ENCODE results near the gene HNRNPU.

HNRNPU gene

DNA sequence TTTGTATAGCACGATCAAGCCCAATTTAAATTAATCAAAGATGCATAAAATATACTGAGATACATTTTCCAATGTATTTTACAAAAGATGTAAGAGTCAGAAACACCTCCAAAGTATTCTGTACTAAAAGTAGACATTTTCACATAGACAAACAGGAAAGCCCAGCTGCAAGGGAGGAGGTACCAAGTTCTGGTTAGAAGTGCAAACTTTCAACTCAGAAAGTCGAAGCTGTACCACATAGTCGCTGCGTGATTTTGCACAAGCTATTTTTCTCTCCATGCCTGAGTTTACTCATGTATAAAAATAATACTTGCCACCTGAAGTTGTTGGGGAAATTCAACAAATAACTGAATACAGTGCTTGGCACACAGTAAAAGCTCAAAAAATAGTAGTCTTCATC, 5.6 kb upstream of the HNRNPU start:
- H3K4me3 ChIP-seq (replicated peaks; ENCODE audit: low read depth, low read length) = no peak overlapping the region
- DNase-seq (ENCODE audit: low read depth) = no peak

DNA sequence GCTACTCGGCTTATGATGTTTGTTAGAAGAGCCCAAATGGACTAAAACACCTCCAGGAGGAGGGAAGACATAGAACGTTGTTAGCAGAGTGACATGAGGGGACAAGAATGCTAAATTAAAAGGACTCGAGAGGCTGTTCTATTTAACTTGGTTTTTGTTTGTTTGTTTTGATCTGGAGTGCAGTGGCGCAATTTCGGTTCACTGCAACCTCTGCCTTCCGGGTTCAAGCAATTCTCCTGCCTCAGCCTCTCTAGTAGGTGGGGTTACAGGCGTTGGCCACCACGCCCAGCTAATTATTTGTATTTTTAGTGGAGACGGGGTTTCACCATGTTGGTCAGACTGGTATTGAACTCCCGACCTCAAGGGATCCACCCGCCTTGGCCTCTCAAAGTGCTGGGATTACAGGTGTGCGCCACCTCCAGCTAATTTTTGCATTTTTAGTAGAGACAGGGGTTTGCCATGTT, 5.1 kb upstream of the HNRNPU start:
- no peak for DNase-seq (ENCODE audit: low read depth)
- no peak overlapping the region for H3K4me3 ChIP-seq (replicated peaks; ENCODE audit: low read depth, low read length)
- TF ChIP-seq, protein P1, sequence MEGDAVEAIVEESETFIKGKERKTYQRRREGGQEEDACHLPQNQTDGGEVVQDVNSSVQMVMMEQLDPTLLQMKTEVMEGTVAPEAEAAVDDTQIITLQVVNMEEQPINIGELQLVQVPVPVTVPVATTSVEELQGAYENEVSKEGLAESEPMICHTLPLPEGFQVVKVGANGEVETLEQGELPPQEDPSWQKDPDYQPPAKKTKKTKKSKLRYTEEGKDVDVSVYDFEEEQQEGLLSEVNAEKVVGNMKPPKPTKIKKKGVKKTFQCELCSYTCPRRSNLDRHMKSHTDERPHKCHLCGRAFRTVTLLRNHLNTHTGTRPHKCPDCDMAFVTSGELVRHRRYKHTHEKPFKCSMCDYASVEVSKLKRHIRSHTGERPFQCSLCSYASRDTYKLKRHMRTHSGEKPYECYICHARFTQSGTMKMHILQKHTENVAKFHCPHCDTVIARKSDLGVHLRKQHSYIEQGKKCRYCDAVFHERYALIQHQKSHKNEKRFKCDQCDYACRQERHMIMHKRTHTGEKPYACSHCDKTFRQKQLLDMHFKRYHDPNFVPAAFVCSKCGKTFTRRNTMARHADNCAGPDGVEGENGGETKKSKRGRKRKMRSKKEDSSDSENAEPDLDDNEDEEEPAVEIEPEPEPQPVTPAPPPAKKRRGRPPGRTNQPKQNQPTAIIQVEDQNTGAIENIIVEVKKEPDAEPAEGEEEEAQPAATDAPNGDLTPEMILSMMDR (IDR thresholded peaks at IDR 0.05; ENCODE audit: low read length, missing control alignments) = no peak

More for the DNA sequence above, 5.6 kb upstream of the HNRNPU start:
- TF ChIP-seq, protein P1 (IDR thresholded peaks at IDR 0.05; ENCODE audit: low read length, missing control alignments) = no peak

DNA sequence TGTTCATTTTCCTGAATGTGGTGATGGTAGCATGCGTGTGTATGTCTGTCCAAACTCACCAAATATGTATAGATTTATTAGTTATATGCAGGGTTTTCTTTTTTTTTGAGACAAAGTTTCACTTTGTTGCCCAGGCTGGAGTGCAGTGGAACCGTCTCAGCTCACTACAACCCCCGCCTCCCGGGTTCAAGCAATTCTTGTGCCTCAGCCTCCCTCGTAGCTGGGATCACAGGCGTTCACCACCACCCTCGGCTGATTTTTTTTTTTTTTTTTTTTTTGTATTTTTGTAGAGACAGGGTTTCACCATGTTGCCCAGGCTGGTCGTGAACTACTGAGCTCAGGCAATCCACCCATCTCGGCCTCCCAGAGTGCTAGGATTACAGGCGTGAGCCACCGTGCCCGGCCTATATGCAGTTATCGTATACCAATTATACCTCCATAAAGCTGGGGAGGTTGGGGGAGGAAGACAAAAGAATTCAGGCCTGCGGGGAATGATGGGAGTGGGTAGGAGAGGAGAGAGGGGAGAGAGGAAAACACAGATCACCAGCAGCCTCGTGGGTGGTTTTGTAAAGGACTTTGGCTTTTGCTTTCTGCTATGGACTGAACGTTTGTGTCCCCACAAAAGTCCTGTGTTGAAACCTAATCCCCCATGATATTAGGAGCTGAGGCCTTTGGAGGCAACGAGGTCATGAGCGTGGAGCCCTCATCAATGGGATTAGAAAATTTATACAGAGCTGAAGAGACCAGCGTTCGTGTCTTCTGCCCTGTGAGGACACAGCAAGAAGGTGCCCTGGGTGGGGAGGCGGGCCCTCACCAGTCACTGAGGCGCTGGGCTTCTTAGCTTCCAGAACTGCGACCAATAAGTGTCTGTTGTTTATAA, 4.4 kb upstream of the HNRNPU start:
- TF ChIP-seq, protein P1 (IDR thresholded peaks at IDR 0.05; ENCODE audit: low read length, missing control alignments) = no peak
- DNase-seq (ENCODE audit: low read depth) = no peak
- H3K4me3 ChIP-seq (replicated peaks; ENCODE audit: low read depth, low read length) = no peak overlapping the region

DNA sequence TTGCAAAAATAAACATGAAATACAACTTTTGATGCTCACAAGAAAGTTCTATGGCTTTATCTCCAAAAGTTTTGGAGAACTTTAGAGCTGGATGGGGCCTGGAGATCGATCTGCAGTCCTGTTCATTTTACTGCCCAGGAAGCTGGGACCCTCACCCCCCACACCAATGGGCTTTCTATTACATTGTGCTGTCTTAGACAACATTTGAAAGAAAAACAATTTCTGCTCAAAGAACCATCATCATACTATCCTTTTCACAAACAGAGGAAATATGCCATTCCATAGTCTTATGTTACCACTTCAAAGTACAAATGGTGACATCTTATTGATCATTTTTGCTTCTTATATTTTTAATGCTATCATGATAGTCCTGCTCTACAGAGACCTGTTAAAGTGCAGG, 2.0 kb upstream of the HNRNPU start:
- no peak overlapping the region for H3K4me3 ChIP-seq (replicated peaks; ENCODE audit: low read depth, low read length)
- TF ChIP-seq, protein P1 (IDR thresholded peaks at IDR 0.05; ENCODE audit: low read length, missing control alignments) = no peak
- no peak for DNase-seq (ENCODE audit: low read depth)

DNA sequence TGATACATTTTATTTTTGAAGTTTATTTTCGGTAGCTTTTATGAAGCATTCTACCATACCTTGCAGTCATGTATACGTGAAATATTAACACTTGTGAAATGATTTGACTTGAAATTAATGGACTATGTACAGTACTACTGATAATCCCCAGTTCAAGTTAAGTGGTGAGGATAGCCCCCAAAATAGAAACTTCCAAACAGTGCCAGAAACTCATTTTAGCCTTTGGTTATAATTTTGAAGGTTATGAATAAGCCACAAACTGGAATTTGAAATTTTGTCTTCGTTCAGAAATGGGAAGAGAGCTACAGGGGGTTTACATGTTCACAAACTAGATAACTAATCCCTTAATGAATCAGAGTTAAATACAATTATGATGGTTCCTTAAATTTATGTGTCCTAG, 1.5 kb upstream of the HNRNPU start:
- H3K4me3 ChIP-seq (replicated peaks; ENCODE audit: low read depth, low read length) = no peak overlapping the region
- TF ChIP-seq, protein P1 (IDR thresholded peaks at IDR 0.05; ENCODE audit: low read length, missing control alignments) = no peak
- no peak for DNase-seq (ENCODE audit: low read depth)

DNA sequence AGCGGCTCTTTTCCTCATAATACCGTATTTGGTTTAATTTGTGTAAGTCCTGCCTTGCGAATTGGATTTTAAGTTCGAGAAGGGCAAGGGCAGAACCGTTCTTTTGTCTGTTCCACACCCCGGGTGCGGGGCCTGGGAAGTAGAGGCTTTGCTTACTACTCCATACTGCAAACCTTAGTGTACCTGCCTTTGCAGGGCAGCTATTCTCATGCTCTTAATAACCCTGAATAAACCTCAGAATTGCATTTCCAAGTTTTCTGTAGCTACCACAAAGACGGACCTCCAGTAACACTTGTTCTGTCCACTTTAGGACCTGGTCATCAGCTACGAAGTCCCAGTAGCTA, 657 bp upstream of the HNRNPU start:
- peak overlapping the region; percentile 95 for H3K4me3 ChIP-seq (replicated peaks; ENCODE audit: low read depth, low read length)
- TF ChIP-seq, protein P1 (IDR thresholded peaks at IDR 0.05; ENCODE audit: low read length, missing control alignments) = no peak
- DNase-seq (ENCODE audit: low read depth) = no peak

All from fibroblast of pulmonary artery (primary cell).